Measurements from ENCODE around the gene CDC123.
"Not testable (repeated sequence)": the region's sequence is repeated elsewhere in the genome, so short reads cannot be mapped to it uniquely, and the experiment has no call there.

- not testable (repeated sequence) for TF ChIP-seq POLR2A, TAF1 (IDR thresholded peaks at IDR 0.05; ENCODE audit: low read depth, low read length)
Measured at GRCh38 chr10:12171512-12171911, 24.5 kb upstream of the CDC123 start.

Measured in GM12891 (cell line).